GM12873 (cell line): ENCODE measurements around the gene VWA1.

Experiments
- CTCF ChIP-seq: IDR thresholded peaks from 2 replicates; pipeline ENCODE4 v1.5.1; 2012; ENCODE audit warnings: low read depth, mild to moderate bottlenecking, moderate library complexity, low read length, control low read depth; ENCODE audit not compliant: insufficient read depth; ENCODE audit errors: missing control alignments

Gene VWA1

GRCh38 chr1:1434131-1434823 is 1.2 kb upstream of the VWA1 start:
- TF ChIP-seq CTCF = no peak

GRCh38 chr1:1434824-1435105 is 725 bp upstream of the VWA1 start:
- no peak for TF ChIP-seq CTCF

- no peak for TF ChIP-seq CTCF
Observed at GRCh38 chr1:1435911-1436629, 580 bp downstream of the VWA1 start.

GRCh38 chr1:1436630-1437032 is 1.1 kb downstream of the VWA1 start:
- no peak for TF ChIP-seq CTCF

- TF ChIP-seq CTCF = no peak
Observed at GRCh38 chr1:1437033-1437903, 1.8 kb downstream of the VWA1 start.

- no peak for TF ChIP-seq CTCF
Observed at GRCh38 chr1:1437904-1438376, 2.5 kb downstream of the VWA1 start.
